Activated CD8-positive, alpha-beta T cell treated with anti-CD3 and anti-CD28 coated beads for 36 hours (primary cell): ENCODE measurements around the gene CALCOCO1. TPM values are rescaled to one million over a fixed set of nuclear protein-coding genes. Genes with fewer than 3 reads are reported as not detected.

Experiments used
- ATAC-seq: fragments of 200-7000 bp; cut with Tn5 transposase; one replicate; pipeline ENCODE4 v1.10.0; 2021; ENCODE audit warnings: mild to moderate bottlenecking, moderate library complexity
- CTCF ChIA-PET: fragments of 350-600 bp; sonication (Branson Sonifier 250); formaldehyde crosslinking; loops from one replicate; lab custom pipeline; 2021; ENCODE audit warnings: antibody characterized with exemption; lab: Charles Lee
- POLR2A ChIA-PET: fragments of 350-600 bp; sonication (Branson Sonifier 250); formaldehyde crosslinking; loops from one replicate; lab custom pipeline; 2021; ENCODE audit warnings: antibody characterized with exemption; lab: Charles Lee
- DNase-seq: peaks from one replicate; pipeline ENCODE4 v3.0.0-alpha.2; 2020
- H3K27ac Mint-ChIP-seq: one replicate; pipeline ENCODE4 v1.8.0; 2021; ENCODE audit warnings: mild to moderate bottlenecking, mixed read lengths
- H3K27me3 Mint-ChIP-seq: one replicate; pipeline ENCODE4 v1.8.0; 2021; ENCODE audit warnings: mixed read lengths
- H3K36me3 Mint-ChIP-seq: one replicate; pipeline ENCODE4 v1.8.0; 2021; ENCODE audit warnings: low read depth, mixed read lengths
- H3K4me1 Mint-ChIP-seq: one replicate; pipeline ENCODE4 v1.8.0; 2021; ENCODE audit warnings: low read depth, mixed read lengths
- H3K4me3 Mint-ChIP-seq: one replicate; pipeline ENCODE4 v1.8.0; 2021; ENCODE audit warnings: mild to moderate bottlenecking, moderate library complexity, mixed read lengths
- H3K9me3 Mint-ChIP-seq: one replicate; pipeline ENCODE4 v1.8.0; 2021; ENCODE audit warnings: mixed read lengths
- CTCF ChIP-seq: fragments of 200-600 bp; IDR thresholded peaks from one replicate; pipeline ENCODE4 v1.8.0; 2022; ENCODE audit warnings: antibody characterized with exemption, mild to moderate bottlenecking
- intact Hi-C: fragments of 100-400 bp; cut with micrococcal nuclease; formaldehyde crosslinking; loops from one replicate; pipeline ENCODE4 v1.10.0; 2022
- total RNA-seq, 2 experiments: library from RNA; stranded (reverse); gene quantifications; one replicate each; pipeline ENCODE4 v1.2.3, GENCODE V29; 2021

CALCOCO1 gene
- total RNA-seq, 2 experiments from 2014 or later, result 15.5 to 16.2 TPM

GRCh38 chr12:53677800-53678148 lies 49.5 kb downstream of the CALCOCO1 start:
- H3K4me1 Mint-ChIP-seq, result peaks cover 22% of the 10 kb centered on the region
- H3K4me3 Mint-ChIP-seq, result peak overlapping the region; percentile 95
- intact Hi-C loops, result loop anchor here (2.0 kb wide), 1 partner anchor 135 kb away; no protein-coding TSS in a partner anchor
- TF ChIP-seq CTCF, result no peak
- DNase-seq, result no peak
- ChIA-PET CTCF (interaction anchor here (0.9 to 6.4 kb wide), 9 partner anchors 17 to 138 kb away, joined by 3 to 96 read pairs (median 4); no protein-coding TSS in a partner anchor), POLR2A (interaction anchor here (1.5 to 3.7 kb wide), 3 partner anchors 13 to 135 kb away, joined by 3 to 19 read pairs (median 15); partner anchors contain the start of gene ATF7)
- no peak for ATAC-seq
- no peak overlapping the region for H3K27ac Mint-ChIP-seq
- H3K9me3 Mint-ChIP-seq, result no peaks in the 10 kb centered on the region
- peaks cover 21% of the 10 kb centered on the region for H3K27me3 Mint-ChIP-seq
- H3K36me3 Mint-ChIP-seq, result peaks cover 17% of the 10 kb centered on the region

- peak overlapping the region; percentile 95 for H3K4me3 Mint-ChIP-seq
- peaks cover 21% of the 10 kb centered on the region for H3K27me3 Mint-ChIP-seq
- H3K9me3 Mint-ChIP-seq, result no peaks in the 10 kb centered on the region
- intact Hi-C loops, result loop anchor here (2.0 kb wide), 1 partner anchor 134 kb away; no protein-coding TSS in a partner anchor
- no peak for TF ChIP-seq CTCF
- ATAC-seq (no peak), DNase-seq (no peak)
- CTCF ChIA-PET, result interaction anchor here (0.8 to 6.4 kb wide), 15 partner anchors 18 to 169 kb away, joined by 3 to 96 read pairs (median 4); partner anchors contain the start of gene ATF7
- peaks cover 22% of the 10 kb centered on the region for H3K36me3 Mint-ChIP-seq
- peaks cover 28% of the 10 kb centered on the region for H3K4me1 Mint-ChIP-seq
- H3K27ac Mint-ChIP-seq, result peak overlapping the region; percentile 96
- POLR2A ChIA-PET, result interaction anchor here (0.5 to 3.7 kb wide), 7 partner anchors 17 to 350 kb away, joined by 3 to 19 read pairs (median 8); partner anchors contain the start of gene ATF7
These were observed 50.0 kb downstream of the CALCOCO1 start for GRCh38 chr12:53677016-53677799.

- DNase-seq (peak; percentile 31), ATAC-seq (no peak)
- ChIA-PET CTCF (interaction anchor here (0.8 to 6.4 kb wide), 18 partner anchors 20 to 176 kb away, joined by 3 to 96 read pairs (median 5); partner anchors contain the start of genes ATF7 and TARBP2), POLR2A (interaction anchor here (0.7 to 3.7 kb wide), 9 partner anchors 18 to 176 kb away, joined by 3 to 19 read pairs (median 7); partner anchors contain the start of genes ATF7 and TARBP2)
- intact Hi-C loops, result loop anchor here (2.0 kb wide), 1 partner anchor 134 kb away; no protein-coding TSS in a partner anchor
- Mint-ChIP-seq H3K36me3 (peaks cover 24% of the 10 kb centered on the region), H3K4me3 (peak overlapping the region; percentile 95), H3K4me1 (peaks cover 28% of the 10 kb centered on the region), H3K27me3 (peaks cover 19% of the 10 kb centered on the region), H3K27ac (peak overlapping the region; percentile 96), H3K9me3 (no peaks in the 10 kb centered on the region)
- no peak for TF ChIP-seq CTCF
These were observed 50.6 kb downstream of the CALCOCO1 start for GRCh38 chr12:53676656-53677015.

GRCh38 chr12:53675701-53676607 lies 51.3 kb downstream of the CALCOCO1 start, which contains the start of gene ATP5MC2:
Gene ATP5MC2 (minus strand): TSS chr12:53676083. CDS start chr12:53672614, 3,469 bp downstream.
- peaks cover 29% of the 10 kb centered on the region for H3K36me3 Mint-ChIP-seq
- H3K4me1 Mint-ChIP-seq, result peaks cover 34% of the 10 kb centered on the region
- TF ChIP-seq CTCF, result peak; percentile 98
- intact Hi-C loops, result loop anchor here (2.0 kb wide), 1 partner anchor 133 kb away; no protein-coding TSS in a partner anchor
- ChIA-PET CTCF (interaction anchor here (0.6 to 6.4 kb wide), 41 partner anchors 9 to 355 kb away, joined by 3 to 96 read pairs (median 5); partner anchors contain the start of genes AAAS, ATF7 and TARBP2), POLR2A (interaction anchor here (0.6 to 3.7 kb wide), 17 partner anchors 12 to 175 kb away, joined by 3 to 19 read pairs (median 4); partner anchors contain the start of genes ATF7 and TARBP2)
- H3K9me3 Mint-ChIP-seq, result no peaks in the 10 kb centered on the region
- DNase-seq, result peak; percentile 98
- peak within 1 kb of the TSS; percentile 96 for H3K27ac Mint-ChIP-seq
- H3K27me3 Mint-ChIP-seq, result peaks cover 19% of the 10 kb centered on the region
- H3K4me3 Mint-ChIP-seq, result peak within 1 kb of the TSS; percentile 95
- ATAC-seq, result peak; percentile 93
